Renal cortex interstitium (tissue), 11 donors: ENCODE measurements around the gene SDHC. TPM values are rescaled to one million over a fixed set of nuclear protein-coding genes. Genes with fewer than 3 reads are reported as not detected.
"Not testable (repeated sequence)": the region's sequence is repeated elsewhere in the genome, so short reads cannot be mapped to it uniquely, and the experiment has no call there.

Experiments
- DNase-seq, 11 donors: peaks; one replicate each; pipeline ENCODE4 v3.0.0-alpha.2; 2013; ENCODE audit warnings: low read depth in 9 of 11, low spot score in 4 of 11; ENCODE audit errors: extremely low read depth in 1 of 11
- polyA plus RNA-seq, 3 donors: library from polyadenylated mRNA; unstranded; fragments of 120-200 nt; gene quantifications; one replicate each; pipeline ENCODE4 v1.2.1, GENCODE V29; 2013; ENCODE audit not compliant: insufficient read length in 3 of 3

Gene SDHC
- polyA plus RNA-seq, 3 donors = 257 to 303 (median 265) TPM

DNA sequence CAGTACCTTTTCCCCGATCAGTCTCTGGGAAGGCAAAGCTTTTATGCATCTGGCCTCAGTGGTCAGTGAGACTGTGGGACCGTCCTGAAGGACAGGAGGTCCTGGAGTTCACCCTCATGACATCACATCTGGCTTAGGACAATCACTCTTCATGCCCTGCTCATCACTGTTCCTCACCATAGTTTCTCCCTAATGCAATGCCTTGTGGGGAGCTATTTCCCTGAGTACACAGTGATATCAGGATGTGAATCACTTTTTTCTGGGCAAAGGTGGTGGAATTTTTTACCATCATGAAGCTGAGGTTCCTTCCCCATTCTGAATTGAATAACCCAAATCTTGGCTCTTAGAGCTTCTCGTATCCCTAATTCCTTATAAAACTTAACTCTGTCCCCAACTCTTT is 88.3 kb downstream of the SDHC start:
- DNase-seq = no peak

DNA sequence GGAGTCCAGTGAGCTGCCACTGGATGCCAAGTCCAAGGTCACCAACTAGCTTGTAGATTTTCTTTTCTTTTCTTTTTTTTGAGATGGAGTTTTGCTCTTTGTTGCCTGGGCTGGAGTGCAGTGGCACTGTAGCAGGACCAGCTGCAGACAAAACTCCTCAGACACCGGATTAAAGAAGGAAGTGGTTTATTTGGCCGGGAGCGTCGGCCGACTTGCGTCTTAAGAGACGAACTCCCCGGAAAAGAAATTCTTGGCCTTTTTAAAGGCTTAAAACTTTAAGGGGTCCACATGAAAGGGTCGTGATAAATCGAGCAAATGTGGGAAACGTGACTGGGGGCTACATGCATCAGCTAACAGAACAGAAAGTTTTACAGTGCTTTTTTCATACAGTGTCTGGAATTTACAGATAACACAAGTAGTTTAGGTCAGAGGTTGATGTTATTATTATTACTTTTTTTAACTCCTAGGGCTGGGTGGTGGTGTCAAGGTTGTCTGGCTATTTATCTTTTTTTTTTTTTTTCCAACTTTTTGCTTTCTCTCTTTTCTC is 89.9 kb downstream of the SDHC start:
- DNase-seq = no peak

DNA sequence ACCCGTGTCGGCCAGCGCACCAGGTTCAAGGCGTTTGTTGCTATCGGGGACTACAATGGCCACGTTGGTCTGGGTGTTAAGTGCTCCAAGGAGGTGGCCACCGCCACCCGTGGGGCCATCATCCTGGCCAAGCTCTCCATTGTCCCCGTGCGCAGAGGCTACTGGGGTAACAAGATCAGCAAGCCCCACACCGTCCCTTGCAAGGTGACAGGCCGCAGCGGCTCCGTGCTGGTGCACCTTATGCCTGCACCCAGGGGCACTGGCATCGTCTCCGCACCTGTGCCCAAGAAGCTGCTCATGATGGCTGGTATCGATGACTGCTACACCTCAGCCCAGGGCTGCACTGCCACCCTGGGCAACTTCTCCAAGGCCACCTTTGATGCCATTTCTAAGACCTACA is 92.4 kb downstream of the SDHC start:
- DNase-seq = not testable (repeated sequence)

DNA sequence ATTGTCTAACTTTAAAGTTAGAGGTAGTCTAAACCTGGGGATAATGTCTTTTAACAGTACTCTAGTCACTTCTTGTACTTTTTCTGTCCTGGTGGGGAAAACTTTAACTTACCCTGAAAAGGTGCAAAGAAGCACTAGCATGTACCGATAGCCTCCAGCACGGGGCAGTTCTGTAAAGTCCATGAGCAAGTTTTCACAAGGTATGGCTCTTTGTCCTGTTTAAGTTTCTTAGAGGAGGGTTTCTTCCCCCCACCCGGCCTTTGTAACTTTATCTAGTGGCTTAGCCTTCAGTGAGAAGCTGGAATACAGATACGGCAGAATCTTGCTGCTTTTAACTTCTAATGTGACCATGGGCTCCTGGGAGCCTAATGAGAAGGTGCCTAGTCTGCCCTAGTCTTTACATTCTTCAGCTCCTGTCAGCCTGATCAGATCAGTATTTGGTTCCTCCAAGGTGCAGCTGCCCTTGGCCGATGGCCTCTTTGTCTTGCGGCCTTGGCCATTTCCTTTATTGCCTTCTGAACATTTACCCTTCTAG is 93.3 kb downstream of the SDHC start:
- no peak for DNase-seq

DNA sequence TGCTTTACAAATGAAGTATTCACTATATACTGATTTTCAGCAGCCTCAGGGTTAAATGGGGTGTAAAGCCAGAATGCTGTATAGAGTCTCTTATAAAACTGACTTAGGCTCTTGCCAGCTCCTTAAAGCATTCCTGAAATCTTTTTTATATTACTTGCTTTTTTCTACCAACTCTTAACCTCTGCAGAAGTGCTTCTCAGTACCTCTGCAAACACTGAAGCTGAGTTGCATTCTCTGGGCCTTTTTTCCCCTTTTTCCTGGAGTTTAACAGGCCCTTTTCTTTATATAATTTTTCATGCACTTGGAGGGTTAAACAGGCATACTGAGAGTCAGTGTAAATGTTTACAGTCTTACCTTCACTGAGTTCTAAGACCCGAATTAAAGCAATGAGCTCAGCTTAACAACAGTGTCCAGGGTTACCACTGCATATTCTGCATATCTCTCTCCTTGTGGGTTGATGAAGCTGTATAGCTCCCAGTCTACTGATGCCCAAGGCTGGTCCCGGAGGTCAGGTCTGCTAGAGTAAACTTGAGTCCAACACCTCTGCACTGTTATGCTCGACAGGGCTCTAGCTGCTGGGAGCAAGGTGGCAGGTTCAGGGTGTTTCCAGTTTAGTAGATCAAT is 94.4 kb downstream of the SDHC start:
- no peak for DNase-seq

DNA sequence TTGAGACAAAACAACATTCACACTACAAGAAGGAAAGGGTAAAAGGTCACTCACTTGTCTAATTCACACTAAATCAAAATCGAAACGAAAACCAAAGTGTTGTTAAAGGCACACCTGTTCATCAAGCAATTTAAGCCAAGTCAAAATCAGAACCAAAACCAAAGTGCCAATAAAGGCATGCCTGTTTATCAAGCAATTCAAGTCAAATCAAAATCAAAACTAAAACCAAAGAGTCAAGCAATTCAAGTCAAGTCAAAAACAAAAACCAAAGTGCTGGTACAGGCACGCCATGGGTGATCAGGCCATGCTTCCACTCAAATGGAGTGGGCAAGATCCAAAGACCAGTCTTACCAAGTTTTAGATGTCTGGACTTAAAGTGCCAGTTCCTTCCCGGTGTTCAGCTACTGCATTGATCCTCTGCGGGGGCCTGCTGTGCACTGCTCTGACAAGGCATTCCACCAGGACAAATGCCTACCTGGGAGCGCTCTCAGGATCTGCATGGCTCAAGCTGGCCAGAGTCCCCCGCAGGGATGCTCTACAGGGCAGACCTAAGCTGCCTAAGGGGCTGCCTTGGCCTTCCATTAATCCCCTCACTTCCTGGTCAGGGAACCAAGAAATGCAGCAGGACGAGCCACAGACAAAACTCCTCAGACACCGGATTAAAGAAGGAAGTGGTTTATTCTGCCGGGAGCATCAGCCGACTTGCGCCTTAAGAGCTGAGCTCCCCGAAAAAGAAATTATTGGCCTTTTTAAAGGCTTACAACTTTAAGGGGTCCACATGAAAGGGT is 95.9 kb downstream of the SDHC start:
- not testable (repeated sequence) for DNase-seq

DNA sequence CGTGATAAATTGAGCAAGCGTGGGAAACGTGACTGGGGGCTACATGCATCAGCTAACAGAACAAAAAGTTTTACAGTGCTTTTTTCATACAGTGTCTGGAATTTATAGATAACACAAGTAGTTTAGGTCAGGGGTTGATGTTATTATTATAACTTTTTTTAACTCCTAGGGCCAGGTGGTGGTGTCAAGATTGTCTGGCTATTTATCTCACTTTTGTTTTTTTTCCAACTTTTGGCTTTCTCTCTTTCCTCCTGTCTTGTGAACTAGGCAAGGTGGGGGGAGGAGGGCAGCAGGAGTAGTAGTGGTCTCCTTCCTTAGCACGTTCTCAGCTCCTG is 96.4 kb downstream of the SDHC start:
- DNase-seq = not testable (repeated sequence)

Other genes starting within 250 kb of the SDHC start
- gene ARHGAP30, start 244.5 kb upstream of the SDHC start, polyA plus RNA-seq = 1 to 10 TPM; 2.1 to 2.5 (median 2.2) TPM
- gene NECTIN4, start 224.8 kb upstream of the SDHC start, polyA plus RNA-seq = 1 to 10 TPM; 2.2 to 4.0 (median 3.5) TPM
- 10 to 100 TPM; 15.7 to 19.3 (median 17.6) TPM for gene KLHDC9, start 216.0 kb upstream of the SDHC start, polyA plus RNA-seq
- gene PFDN2, start 196.3 kb upstream of the SDHC start, polyA plus RNA-seq = 10 to 100 TPM; 70.5 to 94.2 (median 71.9) TPM
- gene NIT1, start 196.3 kb upstream of the SDHC start, polyA plus RNA-seq = 10 to 100 TPM; 49.0 to 58.8 (median 51.5) TPM
- gene DEDD, start 181.7 kb upstream of the SDHC start, polyA plus RNA-seq = 10 to 100 TPM; 47.6 to 57.0 (median 55.1) TPM
- 100 to 1,000 TPM; 135 to 161 (median 156) TPM for gene UFC1, start 160.4 kb upstream of the SDHC start, polyA plus RNA-seq
- gene USP21, start 154.9 kb upstream of the SDHC start, polyA plus RNA-seq = 10 to 100 TPM; 48.0 to 49.6 (median 48.2) TPM
- 10 to 100 TPM; 31.0 to 61.5 (median 38.3) TPM for gene PPOX, start 148.0 kb upstream of the SDHC start, polyA plus RNA-seq
- gene B4GALT3, start 136.9 kb upstream of the SDHC start, polyA plus RNA-seq = 10 to 100 TPM; 36.6 to 39.5 (median 38.8) TPM
- 1 to 10 TPM in 1 of 3 donors, under 1 TPM in 2; 0.60 to 1.1 (median 0.78) TPM for gene ADAMTS4, start 115.3 kb upstream of the SDHC start, polyA plus RNA-seq
- gene NDUFS2, start 112.0 kb upstream of the SDHC start, polyA plus RNA-seq = 100 to 1,000 TPM; 200 to 212 (median 200) TPM
- gene FCER1G, start 99.1 kb upstream of the SDHC start, polyA plus RNA-seq = 10 to 100 TPM; 12.3 to 14.8 (median 13.6) TPM
- 1 to 10 TPM in 1 of 3 donors, under 1 TPM in 1, not detected in 1; 0.59 to 4.6 TPM for gene APOA2, start 90.8 kb upstream of the SDHC start, polyA plus RNA-seq
- 10 to 100 TPM; 13.5 to 15.4 (median 14.6) TPM for gene TOMM40L, start 88.3 kb upstream of the SDHC start, polyA plus RNA-seq
- gene NR1I3, start 76.2 kb upstream of the SDHC start, polyA plus RNA-seq = 1 to 10 TPM; 3.1 to 3.7 (median 3.4) TPM
- gene PCP4L1, start 55.6 kb upstream of the SDHC start, polyA plus RNA-seq = 1 to 10 TPM; 1.0 to 1.7 (median 1.0) TPM
- 1 to 10 TPM; 2.2 to 5.1 (median 3.8) TPM for gene MPZ, start 4.4 kb upstream of the SDHC start, polyA plus RNA-seq
- gene CFAP126, start 53.5 kb downstream of the SDHC start, polyA plus RNA-seq = 10 to 100 TPM; 11.2 to 15.2 (median 11.6) TPM
- gene FCGR2A, start 191.1 kb downstream of the SDHC start, polyA plus RNA-seq = 10 to 100 TPM in 1 of 3 donors, 1 to 10 TPM in 2; 6.3 to 12.4 (median 8.0) TPM
- gene HSPA6, start 210.2 kb downstream of the SDHC start, polyA plus RNA-seq = 1 to 10 TPM in 1 of 3 donors, under 1 TPM in 2; 0.20 to 1.3 (median 0.33) TPM
- 1 to 10 TPM; 1.6 to 2.7 (median 2.6) TPM for gene FCGR3A, start 235.4 kb downstream of the SDHC start, polyA plus RNA-seq